GM23338 (cell line): ENCODE measurements around the gene ERBB4. TPM values are rescaled to one million over a fixed set of nuclear protein-coding genes. Genes with fewer than 3 reads are reported as not detected.

Experiments
- ATAC-seq: fragments of 200-7000 bp; cut with Tn5 transposase; 3 replicates; pipeline ENCODE4 v1.9.1; 2020
- DNase-seq: peaks from one replicate; pipeline ENCODE4 v3.0.0-alpha.2; 2015; ENCODE audit warnings: low spot score
- H2AFZ ChIP-seq: fragments of 200-600 bp; sonication (generic); 2 replicates; pipeline ENCODE4 v1.8.0; 2016; ENCODE audit warnings: antibody characterized with exemption, mild to moderate bottlenecking, moderate library complexity
- H3F3A ChIP-seq: fragments of 200-600 bp; sonication (generic); replicated peaks from 2 replicates; pipeline ENCODE4 v1.8.0; 2017; ENCODE audit warnings: antibody characterized with exemption, mixed run types, low read depth
- H3K27ac ChIP-seq: fragments of 200-600 bp; sonication (generic); 2 replicates; pipeline ENCODE4 v1.6.1; 2016; ENCODE audit warnings: low read depth
- H3K27me3 ChIP-seq: fragments of 200-600 bp; sonication (generic); 2 replicates; pipeline ENCODE4 v1.8.0; 2016; ENCODE audit warnings: mild to moderate bottlenecking, mixed run types, moderate library complexity; ENCODE audit not compliant: insufficient read depth
- H3K36me3 ChIP-seq: fragments of 200-600 bp; sonication (generic); 2 replicates; pipeline ENCODE4 v1.8.0; 2016; ENCODE audit warnings: mild to moderate bottlenecking; ENCODE audit not compliant: insufficient read depth
- H3K4me1 ChIP-seq: fragments of 200-600 bp; sonication (generic); 2 replicates; pipeline ENCODE4 v1.8.0; 2016; ENCODE audit warnings: mild to moderate bottlenecking, moderate library complexity; ENCODE audit not compliant: insufficient read depth
- H3K4me2 ChIP-seq: fragments of 200-600 bp; sonication (generic); 2 replicates; pipeline ENCODE4 v1.7.1; 2017; ENCODE audit warnings: mixed run types
- H3K4me3 ChIP-seq: fragments of 200-600 bp; sonication (generic); 2 replicates; pipeline ENCODE4 v1.6.1; 2016; ENCODE audit warnings: mixed run types
- H3K79me2 ChIP-seq: fragments of 200-600 bp; sonication (generic); replicated peaks from 2 replicates; pipeline ENCODE4 v1.8.0; 2017; ENCODE audit warnings: mild to moderate bottlenecking; ENCODE audit not compliant: insufficient read depth
- H3K9me2 ChIP-seq: fragments of 200-600 bp; sonication (generic); 2 replicates; pipeline ENCODE4 v1.8.0; 2017; ENCODE audit not compliant: insufficient read depth
- H4K20me1 ChIP-seq: fragments of 200-600 bp; sonication (generic); replicated peaks from 2 replicates; pipeline ENCODE4 v1.8.0; 2017; ENCODE audit warnings: mild to moderate bottlenecking; ENCODE audit not compliant: insufficient read depth
- H3K27ac Mint-ChIP-seq: 2 replicates; pipeline ENCODE4 v1.8.0; 2020; ENCODE audit warnings: inconsistent platforms, mild to moderate bottlenecking, moderate library complexity, mixed read lengths
- H3K27me3 Mint-ChIP-seq: 3 replicates; pipeline ENCODE4 v1.8.0; 2022; ENCODE audit warnings: low read depth, mild to moderate bottlenecking, moderate library complexity, mixed read lengths, inconsistent platforms; ENCODE audit not compliant: insufficient read depth, poor library complexity
- H3K36me3 Mint-ChIP-seq: 3 replicates; pipeline ENCODE4 v1.8.0; 2021; ENCODE audit warnings: low read depth, mild to moderate bottlenecking, inconsistent platforms, moderate library complexity, mixed read lengths
- H3K4me1 Mint-ChIP-seq: 3 replicates; pipeline ENCODE4 v1.8.0; 2020; ENCODE audit warnings: mild to moderate bottlenecking, inconsistent platforms, mixed read lengths
- H3K4me3 Mint-ChIP-seq: 3 replicates; pipeline ENCODE4 v1.8.0; 2021; ENCODE audit warnings: moderate library complexity, mild to moderate bottlenecking, inconsistent platforms, mixed read lengths
- H3K9me3 Mint-ChIP-seq: 3 replicates; pipeline ENCODE4 v1.8.0; 2020; ENCODE audit warnings: moderate library complexity, mild to moderate bottlenecking, inconsistent platforms, mixed read lengths
- ETS1 ChIP-seq: IDR thresholded peaks from 2 replicates; pipeline ENCODE4 v1.6.1; 2016; ENCODE audit warnings: antibody characterized with exemption
- NANOG ChIP-seq: IDR thresholded peaks from 2 replicates; pipeline ENCODE4 v1.6.1; 2016; ENCODE audit warnings: antibody characterized with exemption, borderline replicate concordance
- POLR2AphosphoS5 ChIP-seq: IDR thresholded peaks from 2 replicates; pipeline ENCODE4 v1.6.1; 2016; ENCODE audit warnings: antibody characterized with exemption, low read depth
- ZNF114 ChIP-seq: fragments of 250-450 bp; sonication (Bioruptor Pico); IDR thresholded peaks from 2 replicates; pipeline ENCODE4 v1.5.0; 2020; ENCODE audit warnings: mild to moderate bottlenecking, moderate library complexity
- ZNF331 ChIP-seq: fragments of 250-450 bp; sonication (Bioruptor Pico); IDR thresholded peaks from 2 replicates; pipeline ENCODE4 v1.5.0; 2020; ENCODE audit warnings: low read depth, mild to moderate bottlenecking, moderate library complexity
- ZNF462 ChIP-seq: fragments of 250-450 bp; sonication (Bioruptor Pico); IDR thresholded peaks from 2 replicates; pipeline ENCODE4 v1.5.0; 2020; ENCODE audit warnings: mild to moderate bottlenecking, moderate library complexity
- polyA plus RNA-seq: library from polyadenylated mRNA; unstranded; fragments of >200 nt; fragmentation: Nextera tagmentation; extraction: Ambion mirVana; gene quantifications from 2 replicates; pipeline ENCODE4 v1.2.1, GENCODE V29; 2016
- total RNA-seq: library from RNA; depleted of rRNA; stranded (reverse); fragments of >200 nt; shearing (Covaris generic); gene quantifications from 2 replicates; pipeline ENCODE4 v1.2.3, GENCODE V29; 2014

Gene ERBB4
- total and polyA plus RNA-seq, 2 experiments from 2014 or later: 0.73 to 1.1 TPM

GRCh38 chr2:212364112-212364985 lies 174.3 kb downstream of the ERBB4 start:
- H3K79me2 ChIP-seq: no peaks in the 10 kb centered on the region
- Mint-ChIP-seq H3K4me1 (peaks cover 9% of the 10 kb centered on the region), H3K4me3 (no peak overlapping the region), H3K27me3 (no peaks in the 10 kb centered on the region), H3K27ac (peak overlapping the region; percentile 73), H3K9me3 (no peaks in the 10 kb centered on the region), H3K36me3 (no peaks in the 10 kb centered on the region)
- no peaks in the 10 kb centered on the region for H4K20me1 ChIP-seq
- TF ChIP-seq NANOG: no peak
- no peak for TF ChIP-seq ZNF331 (CRISPR knock-in tag)
- TF ChIP-seq POLR2AphosphoS5: no peak
- no peaks in the 10 kb centered on the region for H3K36me3 ChIP-seq
- peak; percentile 34; the same call in 2 of the 3 replicates for ATAC-seq
- no peaks in the 10 kb centered on the region for H3F3A ChIP-seq
- H3K27me3 ChIP-seq: no peaks in the 10 kb centered on the region
- H3K4me2 ChIP-seq: peak overlapping the region; percentile 17; the same call in 1 of the 2 replicates
- H2AFZ ChIP-seq: no peak overlapping the region
- H3K9me2 ChIP-seq: no peaks in the 10 kb centered on the region
- peaks cover 12% of the 10 kb centered on the region for H3K4me1 ChIP-seq
- DNase-seq: peak; percentile 21
- H3K27ac ChIP-seq: peak overlapping the region; percentile 14; the same call in 1 of the 2 replicates
- no peak overlapping the region; the same call in 1 of the 2 replicates for H3K4me3 ChIP-seq

GRCh38 chr2:212361174-212361756 lies 177.3 kb downstream of the ERBB4 start:
- Mint-ChIP-seq H3K27me3 (no peaks in the 10 kb centered on the region), H3K4me1 (peaks cover 9% of the 10 kb centered on the region), H3K36me3 (no peaks in the 10 kb centered on the region), H3K4me3 (no peak overlapping the region), H3K27ac (no peak overlapping the region), H3K9me3 (no peaks in the 10 kb centered on the region)
- Histone ChIP-seq H3K36me3 (no peaks in the 10 kb centered on the region), H2AFZ (no peak overlapping the region), H3F3A (no peaks in the 10 kb centered on the region), H3K4me3 (no peak overlapping the region), H3K4me1 (peaks cover 12% of the 10 kb centered on the region), H3K9me2 (no peaks in the 10 kb centered on the region), H3K27me3 (no peaks in the 10 kb centered on the region), H4K20me1 (no peaks in the 10 kb centered on the region), H3K4me2 (no peak overlapping the region), H3K27ac (no peak overlapping the region), H3K79me2 (no peaks in the 10 kb centered on the region)
- ATAC-seq (no peak), DNase-seq (no peak)
- TF ChIP-seq ETS1 (no peak), POLR2AphosphoS5 (no peak), ZNF114 (no peak), ZNF331 (CRISPR knock-in tag) (no peak), ZNF462 (CRISPR knock-in tag) (no peak)
